ENCODE results near the gene TFB1M. TPM values are rescaled to one million over a fixed set of nuclear protein-coding genes. Genes with fewer than 3 reads are reported as not detected.

Gene TFB1M
- polyA plus RNA-seq, 1 experiment: 20.4 TPM

GRCh38 chr6:155275808-155276480, 38.3 kb downstream of the TFB1M start:
- Histone ChIP-seq H3K27ac (ENCODE audit: low read depth, low read length) (no peak overlapping the region), H3K9me3 (ENCODE audit: control insufficient read depth, insufficient read depth, low read length) (no peaks in the 10 kb centered on the region), H3K27me3 (ENCODE audit: control insufficient read depth, insufficient read depth, low read length) (no peaks in the 10 kb centered on the region), H3K4me3 (ENCODE audit: low read depth, low read length) (no peak overlapping the region)
- no peak for TF ChIP-seq CTCF (IDR thresholded peaks at IDR 0.05; ENCODE audit: low read depth, low read length)
- ChIA-PET POLR2A (interaction anchor here (0.6 kb wide), 1 partner anchor 30 kb away, joined by 7 read pairs; no protein-coding TSS in a partner anchor), CTCF (interaction anchor here (1.6 kb wide), 2 partner anchors 8 to 28 kb away, joined by 6 to 10 read pairs; no protein-coding TSS in a partner anchor)
- DNase-seq (ENCODE audit: low read depth, low spot score): no peak

GRCh38 chr6:155274533-155274932, 39.8 kb downstream of the TFB1M start:
- no peaks in the 10 kb centered on the region for H3K9me3 ChIP-seq (ENCODE audit: control insufficient read depth, insufficient read depth, low read length)
- POLR2A ChIA-PET: no interaction called here
- no peak for TF ChIP-seq CTCF (IDR thresholded peaks at IDR 0.05; ENCODE audit: low read depth, low read length)
- DNase-seq (ENCODE audit: low read depth, low spot score): no peak
- peak overlapping the region; percentile 49 for H3K27ac ChIP-seq (ENCODE audit: low read depth, low read length)
- CTCF ChIA-PET: no interaction called here
- no peaks in the 10 kb centered on the region for H3K27me3 ChIP-seq (ENCODE audit: control insufficient read depth, insufficient read depth, low read length)
- no peak overlapping the region for H3K4me3 ChIP-seq (ENCODE audit: low read depth, low read length)

GRCh38 chr6:155274106-155274505, 40.2 kb downstream of the TFB1M start:
- no peak for DNase-seq (ENCODE audit: low read depth, low spot score)
- POLR2A ChIA-PET: no interaction called here
- no peak for TF ChIP-seq CTCF (IDR thresholded peaks at IDR 0.05; ENCODE audit: low read depth, low read length)
- Histone ChIP-seq H3K9me3 (ENCODE audit: control insufficient read depth, insufficient read depth, low read length) (no peaks in the 10 kb centered on the region), H3K4me3 (ENCODE audit: low read depth, low read length) (no peak overlapping the region), H3K27ac (ENCODE audit: low read depth, low read length) (peak overlapping the region; percentile 49), H3K27me3 (ENCODE audit: control insufficient read depth, insufficient read depth, low read length) (no peaks in the 10 kb centered on the region)
- CTCF ChIA-PET: no interaction called here

- no peaks in the 10 kb centered on the region for H3K9me3 ChIP-seq (ENCODE audit: control insufficient read depth, insufficient read depth, low read length)
- no peak for TF ChIP-seq CTCF (IDR thresholded peaks at IDR 0.05; ENCODE audit: low read depth, low read length)
- peak; percentile 72 for DNase-seq (ENCODE audit: low read depth, low spot score)
- ChIA-PET CTCF (interaction anchor here (0.9 to 1.7 kb wide), 3 partner anchors 26 to 598 kb away, joined by 3 to 4 read pairs (median 4); no protein-coding TSS in a partner anchor), POLR2A (no interaction called here)
- peak overlapping the region; percentile 40 for H3K27ac ChIP-seq (ENCODE audit: low read depth, low read length)
- H3K27me3 ChIP-seq (ENCODE audit: control insufficient read depth, insufficient read depth, low read length): no peaks in the 10 kb centered on the region
- no peak overlapping the region for H3K4me3 ChIP-seq (ENCODE audit: low read depth, low read length)
Observed at GRCh38 chr6:155273431-155273830, 40.9 kb downstream of the TFB1M start.

- ChIA-PET CTCF (interaction anchor here (0.6 to 1.7 kb wide), 4 partner anchors 19 to 597 kb away, joined by 3 to 4 read pairs (median 4); no protein-coding TSS in a partner anchor), POLR2A (no interaction called here)
- H3K4me3 ChIP-seq (ENCODE audit: low read depth, low read length): no peak overlapping the region
- H3K27ac ChIP-seq (ENCODE audit: low read depth, low read length): no peak overlapping the region
- TF ChIP-seq CTCF (IDR thresholded peaks at IDR 0.05; ENCODE audit: low read depth, low read length): no peak
- no peaks in the 10 kb centered on the region for H3K27me3 ChIP-seq (ENCODE audit: control insufficient read depth, insufficient read depth, low read length)
- DNase-seq (ENCODE audit: low read depth, low spot score): no peak
- H3K9me3 ChIP-seq (ENCODE audit: control insufficient read depth, insufficient read depth, low read length): no peaks in the 10 kb centered on the region
Observed at GRCh38 chr6:155272353-155273232, 41.7 kb downstream of the TFB1M start.
